Measurements from ENCODE around the gene CDYL.

DNA sequence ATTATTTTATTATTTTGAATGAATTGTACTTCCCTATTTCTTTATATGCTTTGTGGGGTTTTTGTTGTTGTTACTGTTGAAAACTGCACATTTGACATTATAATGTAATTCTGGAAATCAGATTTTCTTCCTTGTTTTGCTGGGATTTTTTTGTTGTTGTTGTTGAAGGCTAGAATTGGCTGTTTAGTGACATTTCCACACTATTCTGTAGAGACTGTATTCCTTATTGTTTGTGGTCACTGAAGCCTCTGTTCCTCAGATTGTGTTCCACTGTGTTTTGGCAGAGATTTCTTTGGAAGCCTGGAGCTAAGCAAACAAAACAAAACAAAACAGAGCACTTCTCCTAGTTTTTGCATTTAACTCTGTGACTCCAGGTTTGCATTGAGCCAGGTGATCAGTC, 52.9 kb downstream of the CDYL start:
- TF ChIP-seq, protein P1, sequence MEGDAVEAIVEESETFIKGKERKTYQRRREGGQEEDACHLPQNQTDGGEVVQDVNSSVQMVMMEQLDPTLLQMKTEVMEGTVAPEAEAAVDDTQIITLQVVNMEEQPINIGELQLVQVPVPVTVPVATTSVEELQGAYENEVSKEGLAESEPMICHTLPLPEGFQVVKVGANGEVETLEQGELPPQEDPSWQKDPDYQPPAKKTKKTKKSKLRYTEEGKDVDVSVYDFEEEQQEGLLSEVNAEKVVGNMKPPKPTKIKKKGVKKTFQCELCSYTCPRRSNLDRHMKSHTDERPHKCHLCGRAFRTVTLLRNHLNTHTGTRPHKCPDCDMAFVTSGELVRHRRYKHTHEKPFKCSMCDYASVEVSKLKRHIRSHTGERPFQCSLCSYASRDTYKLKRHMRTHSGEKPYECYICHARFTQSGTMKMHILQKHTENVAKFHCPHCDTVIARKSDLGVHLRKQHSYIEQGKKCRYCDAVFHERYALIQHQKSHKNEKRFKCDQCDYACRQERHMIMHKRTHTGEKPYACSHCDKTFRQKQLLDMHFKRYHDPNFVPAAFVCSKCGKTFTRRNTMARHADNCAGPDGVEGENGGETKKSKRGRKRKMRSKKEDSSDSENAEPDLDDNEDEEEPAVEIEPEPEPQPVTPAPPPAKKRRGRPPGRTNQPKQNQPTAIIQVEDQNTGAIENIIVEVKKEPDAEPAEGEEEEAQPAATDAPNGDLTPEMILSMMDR (conservative IDR thresholded peaks at IDR 0.05 in 1 of 2, IDR thresholded peaks at IDR 0.05 in 1 of 2; ENCODE audit: extremely low read depth in 1 of 2, insufficient read depth in 1 of 2, low read depth in 1 of 2, low read length in 2 of 2): no peak
- no peak for TF ChIP-seq EZH2 (IDR thresholded peaks at IDR 0.05; ENCODE audit: borderline replicate concordance, low read length)
